K562 (cell line): ENCODE measurements around the gene DNASE1L2. TPM values are rescaled to one million over a fixed set of nuclear protein-coding genes. Genes with fewer than 3 reads are reported as not detected.

Source experiments
- ATAC-seq: fragments of 200-7000 bp; cut with Tn5 transposase; 3 replicates; pipeline ENCODE4 v1.9.1; 2020; ENCODE audit warnings: moderate library complexity
- BruUV-seq: library from RNA; stranded (reverse); fragments of 400-500 nt; replicated peaks from 2 replicates; lab custom pipeline; 2021; lab: Mats Ljungman, UMichigan
- CTCF ChIA-PET: fragments of 300-600 bp; formaldehyde crosslinking; extraction: SDS; loops from one replicate; lab custom pipeline; 2021; ENCODE audit warnings: low intra/inter-chr PET ratio; lab: Yijun Ruan, JAX
- POLR2A ChIA-PET: fragments of 300-600, 350-650 bp; sonication (Branson Sonifier 250); formaldehyde crosslinking; extraction: SDS; loops from one replicate; lab custom pipeline; 2021; ENCODE audit warnings: antibody characterized with exemption, inconsistent platforms; lab: Yijun Ruan, JAX
- DNase-seq, 4 experiments: peaks; one replicate each; pipeline versions ENCODE4 v3.0.0 to v3.0.0-alpha.2; 2011 to 2018; ENCODE audit warnings: low spot score in 3 of 4, mixed read lengths in 3 of 4; ENCODE audit errors: extremely low read depth in 1 of 4
- FAIRE-seq: peaks from 2 replicates; lab custom pipeline; 2011; peaks lifted over from hg19 to GRCh38; lab: Jason Lieb, UNC
- H2AFZ ChIP-seq: 2 replicates; pipeline ENCODE4 v1.6.0; 2011; ENCODE audit warnings: low read depth, low read length, control low read depth, inconsistent platforms
- H3K27ac ChIP-seq: fragments of 200-600 bp; 3 replicates; pipeline ENCODE4 v1.8.0; 2011; ENCODE audit warnings: low read depth, mild to moderate bottlenecking, control low read depth, inconsistent platforms, low read length, moderate library complexity, mixed read lengths; ENCODE audit errors: extremely low read depth
- H3K27me3 ChIP-seq, 2 experiments: fragments of 300-600 bp in 1 of 2; 2 replicates in 1 of 2; 3 replicates in 1 of 2; pipeline versions ENCODE4 v1.6.0 to v1.8.0; 2011; ENCODE audit warnings: inconsistent platforms in 2 of 2, low read length in 2 of 2, mild to moderate bottlenecking in 1 of 2, mixed read lengths in 1 of 2, moderate library complexity in 1 of 2; ENCODE audit not compliant: control insufficient read depth in 2 of 2, insufficient read depth in 2 of 2
- H3K36me3 ChIP-seq: fragments of 300-600 bp; 3 replicates; pipeline ENCODE4 v1.8.0; 2011; ENCODE audit warnings: mild to moderate bottlenecking, low read length, inconsistent platforms; ENCODE audit not compliant: control insufficient read depth, insufficient read depth
- H3K4me1 ChIP-seq, 2 experiments: fragments of 200-600 bp in 1 of 2; replicated peaks in 1 of 2; 2 replicates in 1 of 2; 3 replicates in 1 of 2; pipeline versions ENCODE4 v1.5.1 to v1.8.0; 2011; ENCODE audit warnings: inconsistent platforms in 2 of 2, low read length in 2 of 2, mild to moderate bottlenecking in 1 of 2, mixed read lengths in 1 of 2, moderate library complexity in 1 of 2; ENCODE audit not compliant: control insufficient read depth in 2 of 2, insufficient read depth in 2 of 2
- H3K4me2 ChIP-seq: 2 replicates; pipeline ENCODE4 v1.6.1; 2011; ENCODE audit warnings: low read length, control low read depth, inconsistent platforms, mixed read lengths; ENCODE audit not compliant: insufficient read depth
- H3K4me3 ChIP-seq: fragments of 200-600 bp; sonication (generic), shearing (Covaris generic); 2 replicates; pipeline ENCODE4 v1.5.1; 2016; ENCODE audit warnings: control low read depth, inconsistent platforms
- H3K79me2 ChIP-seq: fragments of 200-600 bp; 3 replicates; pipeline ENCODE4 v1.8.0; 2011; ENCODE audit warnings: low read length, inconsistent platforms; ENCODE audit not compliant: control insufficient read depth, insufficient read depth
- H3K9ac ChIP-seq, 2 experiments: 2 replicates each; pipeline versions ENCODE4 v1.6.0 to v1.6.1; 2011; ENCODE audit warnings: low read depth in 2 of 2, low read length in 2 of 2, control low read depth in 1 of 2, inconsistent platforms in 1 of 2, mild to moderate bottlenecking in 1 of 2, mixed read lengths in 1 of 2; ENCODE audit not compliant: insufficient read depth in 1 of 2
- H3K9me1 ChIP-seq: one replicate; pipeline ENCODE4 v1.6.0; 2011; ENCODE audit warnings: inconsistent platforms, mild to moderate bottlenecking, low read length, moderate library complexity; ENCODE audit not compliant: control insufficient read depth, insufficient read depth
- H3K9me3 ChIP-seq: replicated peaks from 2 replicates; pipeline ENCODE4 v1.5.1; 2011; ENCODE audit warnings: low read depth, low read length, inconsistent platforms; ENCODE audit not compliant: control insufficient read depth, insufficient read depth
- H4K20me1 ChIP-seq: replicated peaks from 2 replicates; pipeline ENCODE4 v1.6.1; 2011; ENCODE audit warnings: low read length, inconsistent platforms, mixed read lengths; ENCODE audit not compliant: control insufficient read depth, insufficient read depth
- E4F1 ChIP-seq: fragments of 250-450 bp; sonication (Bioruptor Pico); IDR thresholded peaks from 2 replicates; pipeline ENCODE4 v1.5.0; 2021; ENCODE audit warnings: mild to moderate bottlenecking, borderline replicate concordance
- FUS ChIP-seq: fragments of 200-400 bp; formaldehyde crosslinking; optimal IDR thresholded peaks from 2 replicates; pipeline ENCODE3; 2017; ENCODE audit warnings: low read depth, low read length
- HMGN3 ChIP-seq: IDR thresholded peaks from 2 replicates; pipeline ENCODE4 v1.6.1; 2011; ENCODE audit warnings: borderline replicate concordance, low read depth, mild to moderate bottlenecking, mixed read lengths, low read length; ENCODE audit not compliant: insufficient read length; ENCODE audit errors: extremely low read depth
- HNRNPL ChIP-seq: fragments of 200-400 bp; formaldehyde crosslinking; IDR thresholded peaks from 2 replicates; pipeline ENCODE4 v1.6.1; 2017; ENCODE audit warnings: low read depth, mild to moderate bottlenecking, low read length
- MYNN ChIP-seq, 2 experiments: sonication (generic); formaldehyde crosslinking in 1 of 2; IDR thresholded peaks; 2 replicates each; pipeline versions ENCODE4 v1.5.0 to v1.6.1; 2016 to 2020; ENCODE audit warnings: antibody characterized with exemption in 1 of 2, missing genetic modification reagents in 1 of 2
- POLR2A ChIP-seq: fragments of 450-650 bp; conservative IDR thresholded peaks from 2 replicates; pipeline ENCODE4 v1.6.1; 2016
- RBFOX2 ChIP-seq: fragments of 200-400 bp; formaldehyde crosslinking; IDR thresholded peaks from 2 replicates; pipeline ENCODE4 v1.6.1; 2017; ENCODE audit warnings: low read depth, mild to moderate bottlenecking, low read length, moderate library complexity
- RBM14 ChIP-seq: fragments of 200-400 bp; formaldehyde crosslinking; IDR thresholded peaks from 2 replicates; pipeline ENCODE4 v1.6.1; 2018; ENCODE audit warnings: low read depth, mild to moderate bottlenecking, low read length, moderate library complexity, borderline replicate concordance; ENCODE audit not compliant: insufficient read depth
- SUPT5H ChIP-seq: fragments of 450-650 bp; IDR thresholded peaks from 2 replicates; pipeline ENCODE4 v1.6.1; 2016
- TRIM28 ChIP-seq: fragments of 450-650 bp; IDR thresholded peaks from 2 replicates; pipeline ENCODE4 v1.6.1; 2017
- ZNF121 ChIP-seq: sonication (generic); formaldehyde crosslinking; conservative IDR thresholded peaks from 2 replicates; pipeline ENCODE4 v1.8.0; 2022; ENCODE audit warnings: missing genetic modification reagents
- WGBS: fragments of 100-300 bp; shearing (Covaris generic); methylation state at CpG from one replicate; pipeline ENCODE4 v1.1.6; 2016; ENCODE audit warnings: low coverage, mixed read lengths; ENCODE audit not compliant: insufficient coverage; ENCODE audit errors: missing lambda C conversion rate; 5-methylcytosine and 5-hydroxymethylcytosine counted together
- in situ Hi-C: fragments of 300-500 bp; cut with MboI; formaldehyde crosslinking; loops from 4 replicates; pipeline ENCODE4 v1.15.0; 2018; ENCODE audit warnings: inconsistent platforms, mixed read lengths
- intact Hi-C: fragments of 100-400 bp; cut with micrococcal nuclease; formaldehyde crosslinking; loops from 2 replicates; pipeline ENCODE4 v1.14.2; 2022
- polyA plus RNA-seq, 8 experiments: library from polyadenylated mRNA; depleted of rRNA in 4 of 8; stranded (reverse) in 5 of 8; unstranded in 3 of 8; fragments of >200 nt; fragmentation: Nextera tagmentation in 2 of 8; fragmentation: Illumina TruSeq in 1 of 8; extraction: Ambion mirVana in 2 of 8; extraction: Trizol in 1 of 8; gene quantifications; 2 replicates each; pipeline versions ENCODE4 v1.2.1 to v1.2.3, GENCODE V29; 2011 to 2014; ENCODE audit warnings: inconsistent platforms in 1 of 8, missing spikeins in 1 of 8
- total RNA-seq, 7 experiments: library from RNA; depleted of rRNA in 6 of 7; stranded (reverse); fragments of >200 nt in 6 of 7; fragmentation: Illumina TruSeq in 2 of 7; extraction: Trizol in 2 of 7; gene quantifications; 2 replicates each; pipeline versions ENCODE4 v1.2.1 to v1.2.3, GENCODE V29; 2011 to 2021; ENCODE audit warnings: low replicate concordance in 1 of 7

DNASE1L2 gene
- total and polyA plus RNA-seq, 9 of the 15 experiments (the other 6 are each of a cell fraction or from before 2014, with no cell fraction given): 0.08 to 2.7 (median 1.7) TPM; not detected in 1

- ChIA-PET CTCF (no interaction called here), POLR2A (interaction anchor here (1.2 to 2.6 kb wide), 2 partner anchors 10 to 14 kb away, joined by 3 to 20 read pairs; no protein-coding TSS in a partner anchor)
- no peak for ATAC-seq
- Histone ChIP-seq H3K27me3 (no peaks in the 10 kb centered on the region), H3K36me3 (peaks cover 69% of the 10 kb centered on the region; the same call in 2 of the 3 replicates), H3K9me1 (no peaks in the 10 kb centered on the region), H3K27ac (no peak overlapping the region), H4K20me1 (no peaks in the 10 kb centered on the region), H3K79me2 (no peaks in the 10 kb centered on the region), H3K9me3 (no peaks in the 10 kb centered on the region), H3K9ac (no peak overlapping the region), H2AFZ (no peak overlapping the region), H3K4me2 (no peak overlapping the region), H3K4me3 (no peak overlapping the region), H3K4me1 (peaks cover 0 to 55% of the 10 kb centered on the region in 2 experiments; a peak in 2 of 5 replicates)
- no peak for TF ChIP-seq TRIM28
- 0 out of 2 replicates have a peak, but pooled peaks have one; percentile 3 for TF ChIP-seq E4F1 (CRISPR knock-in tag)
- no peak for TF ChIP-seq ZNF121 (CRISPR knock-in tag)
- 0 out of 2 replicates have a peak, but pooled peaks have one; percentile 14 for TF ChIP-seq HNRNPL
- 0 out of 2 replicates have a peak, but pooled peaks have one; percentile 59 for TF ChIP-seq RBM14
- peak; percentile 63; the same call in 1 of the 2 replicates for TF ChIP-seq SUPT5H
- TF ChIP-seq RBFOX2: peak; percentile 8; the same call in 1 of the 2 replicates
- 0 out of 2 replicates have a peak, but pooled peaks have one; percentile 10 for TF ChIP-seq MYNN (IDR thresholded peaks at IDR 0.05)
- no peak for TF ChIP-seq MYNN (CRISPR knock-in tag; IDR thresholded peaks at IDR 0.05)
- TF ChIP-seq POLR2A: peak; percentile 50
- TF ChIP-seq HMGN3: peak; percentile 35
- no peak for TF ChIP-seq FUS
- intact Hi-C loops: no loop called here
- FAIRE-seq: no peak
- no peak for DNase-seq
- 87% methylated on average over 17 of the region's 19 CpGs for WGBS
- in situ Hi-C loops: no loop called here
- no TSS peak for BruUV-seq
Measured at GRCh38 chr16:2235695-2236336, 428 bp upstream of the DNASE1L2 start.
